NB4 (cell line): ENCODE results near the gene UBE2L5.

Experiments used
- DNase-seq: peaks from one replicate; pipeline ENCODE4 v3.0.0; 2010; ENCODE audit warnings: low read depth
- H3K4me3 ChIP-seq: one replicate; pipeline ENCODE4 v1.5.1; 2011; ENCODE audit warnings: mild to moderate bottlenecking, low read depth, low read length, moderate library complexity
- MYC ChIP-seq: IDR thresholded peaks from 2 replicates; pipeline ENCODE4 v1.6.1; 2011; ENCODE audit warnings: low read depth, low read length
- POLR2A ChIP-seq: IDR thresholded peaks from 2 replicates; pipeline ENCODE4 v1.6.1; 2011; ENCODE audit warnings: mild to moderate bottlenecking; ENCODE audit not compliant: insufficient read length; ENCODE audit errors: extremely low read depth
- TF ChIP-seq, protein P1 (sequence below): IDR thresholded peaks from 2 replicates; pipeline ENCODE4 v1.6.1; 2011; ENCODE audit warnings: low read depth, low read length
- TF ChIP-seq, protein P2 (sequence below): IDR thresholded peaks from one replicate; pipeline ENCODE4 v1.5.1; 2012; ENCODE audit warnings: low read depth, low read length

UBE2L5 gene

DNA sequence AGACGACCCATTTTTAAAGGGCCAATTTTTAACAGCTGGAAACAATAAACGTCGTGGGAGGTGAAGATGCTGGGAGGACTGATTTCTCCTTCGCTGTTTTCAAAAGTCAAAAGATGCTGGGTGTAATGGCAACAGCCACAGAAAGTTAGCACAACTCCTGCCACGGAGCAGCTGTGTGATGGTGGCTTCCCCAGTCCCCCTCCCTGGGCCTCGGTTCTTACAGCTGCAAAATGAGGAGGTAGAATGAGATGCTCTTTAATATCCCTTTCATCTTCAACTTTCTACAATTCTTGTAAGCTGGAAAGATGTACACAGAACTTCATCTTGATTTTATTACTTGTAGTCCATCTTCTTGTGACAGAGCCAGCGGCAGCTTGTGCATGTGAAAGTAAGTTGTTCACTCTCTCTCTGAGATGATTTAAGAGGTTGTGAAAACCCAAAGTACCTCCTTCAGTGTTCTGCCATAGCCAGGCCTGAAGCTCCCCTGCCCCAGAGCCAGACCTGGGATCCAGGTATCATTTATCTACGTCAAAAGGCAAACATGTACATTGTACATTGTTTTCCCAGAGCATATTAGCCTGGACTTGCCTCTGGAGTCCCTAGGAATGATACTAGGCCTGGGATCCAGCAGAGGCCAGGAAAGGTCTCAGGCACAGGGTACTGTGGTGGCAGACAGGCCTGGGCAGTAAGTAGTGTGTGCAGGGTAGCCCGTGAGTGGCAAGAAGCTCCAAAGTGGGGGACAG lies 3.4 kb upstream of the UBE2L5 start:
- TF ChIP-seq, protein P1, sequence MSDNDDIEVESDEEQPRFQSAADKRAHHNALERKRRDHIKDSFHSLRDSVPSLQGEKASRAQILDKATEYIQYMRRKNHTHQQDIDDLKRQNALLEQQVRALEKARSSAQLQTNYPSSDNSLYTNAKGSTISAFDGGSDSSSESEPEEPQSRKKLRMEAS: no peak
- TF ChIP-seq MYC (no peak), POLR2A (no peak)
- no peak overlapping the region for H3K4me3 ChIP-seq
- DNase-seq: no peak

DNA sequence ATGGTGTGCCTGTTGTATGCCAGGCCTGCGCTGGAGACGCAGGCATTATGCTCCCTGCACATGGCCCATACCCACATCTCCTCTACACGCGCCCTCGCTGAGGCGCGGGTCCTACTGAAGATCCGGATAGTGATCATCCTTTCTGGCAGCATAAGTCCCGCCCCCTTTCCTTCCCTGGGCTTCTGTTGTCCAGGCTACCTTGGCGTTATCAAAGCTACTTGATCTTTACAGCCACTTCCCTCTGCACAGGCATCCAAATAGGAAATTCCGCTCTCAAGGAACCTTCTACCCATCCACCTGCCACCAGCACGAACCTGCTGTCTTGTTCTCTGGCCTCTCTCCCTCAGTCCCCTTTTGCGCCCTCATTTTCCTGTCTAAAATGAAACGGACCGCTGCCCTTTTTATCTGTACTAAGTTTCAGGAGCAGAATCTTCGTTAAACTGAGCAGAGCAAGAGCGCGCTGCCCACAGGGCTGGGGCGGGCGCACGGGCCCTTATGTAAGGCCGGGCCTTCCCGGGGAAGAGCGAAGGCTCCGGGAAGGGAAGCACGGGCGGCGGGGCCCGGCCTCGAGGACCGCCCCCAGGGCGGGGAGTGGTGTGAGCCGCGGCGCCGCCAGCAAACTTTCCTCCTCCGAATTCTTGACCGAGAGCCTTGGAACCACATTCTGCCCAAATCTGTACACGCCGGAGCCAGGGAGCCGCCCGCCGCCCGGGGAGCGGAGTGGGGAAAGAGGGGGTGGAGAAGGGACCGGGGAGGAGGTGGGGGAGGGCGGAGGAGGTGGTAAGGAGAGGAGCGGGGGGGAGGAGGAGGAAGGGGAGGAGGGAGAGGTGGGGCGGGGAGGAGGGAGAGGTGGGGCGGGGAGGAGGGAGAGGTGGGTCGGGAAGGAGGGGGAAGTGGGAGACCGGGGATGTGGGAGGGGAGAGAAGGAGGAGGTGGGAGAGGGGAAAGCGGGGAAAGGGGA lies 920 bp upstream of the UBE2L5 start:
- TF ChIP-seq, protein P1: peak; percentile 56
- TF ChIP-seq, protein P2, sequence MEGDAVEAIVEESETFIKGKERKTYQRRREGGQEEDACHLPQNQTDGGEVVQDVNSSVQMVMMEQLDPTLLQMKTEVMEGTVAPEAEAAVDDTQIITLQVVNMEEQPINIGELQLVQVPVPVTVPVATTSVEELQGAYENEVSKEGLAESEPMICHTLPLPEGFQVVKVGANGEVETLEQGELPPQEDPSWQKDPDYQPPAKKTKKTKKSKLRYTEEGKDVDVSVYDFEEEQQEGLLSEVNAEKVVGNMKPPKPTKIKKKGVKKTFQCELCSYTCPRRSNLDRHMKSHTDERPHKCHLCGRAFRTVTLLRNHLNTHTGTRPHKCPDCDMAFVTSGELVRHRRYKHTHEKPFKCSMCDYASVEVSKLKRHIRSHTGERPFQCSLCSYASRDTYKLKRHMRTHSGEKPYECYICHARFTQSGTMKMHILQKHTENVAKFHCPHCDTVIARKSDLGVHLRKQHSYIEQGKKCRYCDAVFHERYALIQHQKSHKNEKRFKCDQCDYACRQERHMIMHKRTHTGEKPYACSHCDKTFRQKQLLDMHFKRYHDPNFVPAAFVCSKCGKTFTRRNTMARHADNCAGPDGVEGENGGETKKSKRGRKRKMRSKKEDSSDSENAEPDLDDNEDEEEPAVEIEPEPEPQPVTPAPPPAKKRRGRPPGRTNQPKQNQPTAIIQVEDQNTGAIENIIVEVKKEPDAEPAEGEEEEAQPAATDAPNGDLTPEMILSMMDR: no peak
- no peak for TF ChIP-seq POLR2A
- TF ChIP-seq MYC: peak; percentile 63
- peak overlapping the region; percentile 48 for H3K4me3 ChIP-seq
- DNase-seq: peak; percentile 84

DNA sequence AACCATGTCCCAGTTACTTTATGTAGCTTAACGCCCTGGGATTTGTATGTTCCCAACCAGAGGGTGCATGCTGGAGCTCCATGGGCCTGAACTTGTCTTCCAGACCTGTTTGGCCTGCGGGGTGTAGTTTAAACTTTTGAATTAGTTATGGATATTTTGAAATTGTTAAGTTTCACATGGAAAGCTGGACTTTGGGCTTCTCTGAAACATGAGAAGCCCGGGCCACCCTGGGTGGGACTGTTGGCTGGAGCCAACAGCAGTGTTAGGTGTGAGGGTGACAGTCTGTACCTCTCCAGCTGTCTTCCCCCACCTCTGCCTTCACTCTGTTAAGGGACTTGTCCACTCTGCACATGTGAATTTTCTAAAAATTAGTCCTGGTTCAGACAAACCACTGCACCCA lies 1.6 kb downstream of the UBE2L5 start:
- TF ChIP-seq, protein P1: no peak
- no peak for TF ChIP-seq MYC
- TF ChIP-seq, protein P2: no peak
- TF ChIP-seq POLR2A: no peak
- H3K4me3 ChIP-seq: no peak overlapping the region
- DNase-seq: no peak

DNA sequence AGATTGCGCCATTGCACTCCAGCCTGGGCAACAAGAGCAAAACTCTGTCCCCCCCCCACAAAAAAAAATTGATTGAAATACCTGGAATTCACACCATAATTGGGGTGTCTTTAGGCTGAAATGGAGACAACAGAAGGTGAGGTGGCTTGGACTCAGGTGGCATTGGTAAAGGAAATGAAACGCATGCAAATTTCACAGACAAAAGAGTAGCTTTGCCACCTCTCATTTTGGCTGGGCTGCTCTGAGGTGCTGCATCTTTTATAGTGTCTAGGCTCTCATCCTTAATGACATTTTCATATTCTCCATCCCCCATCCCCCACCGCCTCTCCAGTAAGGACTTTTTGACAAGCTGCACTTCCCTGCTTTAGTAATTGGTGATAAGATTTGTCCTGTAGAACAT lies 6.9 kb downstream of the UBE2L5 start:
- no peak for DNase-seq
- H3K4me3 ChIP-seq: no peak overlapping the region
- TF ChIP-seq, protein P1: no peak
- TF ChIP-seq POLR2A (no peak), MYC (no peak)
- TF ChIP-seq, protein P2: no peak

DNA sequence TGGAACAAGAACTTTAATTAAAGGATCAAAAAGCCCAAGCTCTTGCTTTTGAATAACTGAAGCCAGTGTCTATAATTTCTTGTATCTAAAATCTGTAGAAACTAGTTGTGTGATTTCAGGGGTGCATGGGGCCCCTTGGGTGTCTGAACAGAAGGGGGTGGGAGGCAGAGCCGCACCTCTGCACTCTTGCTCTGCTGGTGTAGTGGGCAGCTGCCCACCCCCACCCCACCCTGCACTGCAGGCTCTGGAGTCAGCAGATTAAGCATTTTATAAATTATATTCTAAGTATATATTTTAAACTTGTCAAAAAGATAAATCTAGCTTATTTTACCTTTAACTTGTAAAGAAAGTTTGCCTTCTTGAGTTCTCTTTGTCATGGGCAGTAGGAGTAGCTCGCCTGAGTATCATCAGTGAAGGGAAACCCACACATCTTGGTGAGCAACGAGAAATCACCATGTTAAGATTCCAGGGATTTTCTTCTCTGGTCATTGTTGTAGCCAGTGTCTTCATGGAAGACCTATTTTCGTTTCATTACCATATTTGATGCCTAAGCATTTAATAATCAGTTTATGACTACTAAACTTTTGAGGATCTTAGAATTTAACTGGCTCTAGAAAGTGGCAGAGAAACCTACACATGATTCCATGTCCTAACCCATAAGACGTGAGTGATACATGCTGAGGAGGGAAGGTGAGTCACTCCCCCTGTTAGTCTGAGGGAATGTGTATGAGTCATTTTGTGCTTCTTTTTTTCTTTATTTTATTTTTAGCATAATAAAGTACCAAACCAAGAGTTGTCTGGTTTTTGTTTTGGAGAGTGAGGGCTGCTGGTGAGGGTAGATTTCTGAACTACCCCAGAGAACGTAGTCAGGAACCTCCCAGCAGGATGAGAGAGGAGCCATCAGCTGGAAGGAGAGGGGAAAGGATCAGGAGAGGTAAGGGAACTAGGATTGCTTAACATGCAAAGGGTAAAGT lies 7.7 kb downstream of the UBE2L5 start:
- peak; percentile 79 for DNase-seq
- no peak overlapping the region for H3K4me3 ChIP-seq
- TF ChIP-seq, protein P2: no peak
- TF ChIP-seq POLR2A (no peak), MYC (no peak)
- TF ChIP-seq, protein P1: 0 out of 2 replicates have a peak, but pooled peaks have one; percentile 19
